DMS153 treated with DMSO at 0.1 percent for 48 hours (cell line): ENCODE results near the gene HIF1A.
A peak's percentile ranks its signal among the peaks of the same experiment; 100 is the strongest.
"Not testable (repeated sequence)": the region's sequence is repeated elsewhere in the genome, so short reads cannot be mapped to it uniquely, and the experiment has no call there.

Source experiments
- DNase-seq: peaks from one replicate; lab custom pipeline; 2025; ENCODE audit not compliant: unreplicated experiment; lab: John Stamatoyannopoulos, UW

HIF1A gene

DNA sequence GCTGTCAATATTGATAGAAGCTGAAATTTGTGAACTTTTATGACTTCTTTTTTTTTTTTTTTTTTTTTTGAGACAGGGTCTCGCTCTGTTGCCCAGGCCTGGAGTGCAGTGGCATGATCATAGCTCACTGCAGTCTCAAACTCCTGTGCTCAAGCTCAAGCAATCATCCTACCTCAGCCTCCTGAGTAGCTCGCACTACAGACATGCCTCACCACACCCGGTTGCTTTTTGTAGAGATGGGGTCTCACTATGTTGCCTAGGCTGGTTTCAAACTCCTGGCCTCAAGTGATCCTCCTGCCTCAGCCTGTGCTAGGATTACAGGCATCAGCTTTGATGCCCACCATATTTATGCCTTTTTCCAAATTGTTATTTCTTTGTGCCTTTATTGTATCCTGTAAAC lies 51.0 kb downstream of the HIF1A start:
- DNase-seq = not testable (repeated sequence)

DNA sequence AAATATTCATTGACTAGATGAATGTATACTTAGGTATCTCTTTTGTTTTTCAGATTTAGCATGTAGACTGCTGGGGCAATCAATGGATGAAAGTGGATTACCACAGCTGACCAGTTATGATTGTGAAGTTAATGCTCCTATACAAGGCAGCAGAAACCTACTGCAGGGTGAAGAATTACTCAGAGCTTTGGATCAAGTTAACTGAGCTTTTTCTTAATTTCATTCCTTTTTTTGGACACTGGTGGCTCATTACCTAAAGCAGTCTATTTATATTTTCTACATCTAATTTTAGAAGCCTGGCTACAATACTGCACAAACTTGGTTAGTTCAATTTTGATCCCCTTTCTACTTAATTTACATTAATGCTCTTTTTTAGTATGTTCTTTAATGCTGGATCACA lies 51.6 kb downstream of the HIF1A start:
- no peak for DNase-seq

DNA sequence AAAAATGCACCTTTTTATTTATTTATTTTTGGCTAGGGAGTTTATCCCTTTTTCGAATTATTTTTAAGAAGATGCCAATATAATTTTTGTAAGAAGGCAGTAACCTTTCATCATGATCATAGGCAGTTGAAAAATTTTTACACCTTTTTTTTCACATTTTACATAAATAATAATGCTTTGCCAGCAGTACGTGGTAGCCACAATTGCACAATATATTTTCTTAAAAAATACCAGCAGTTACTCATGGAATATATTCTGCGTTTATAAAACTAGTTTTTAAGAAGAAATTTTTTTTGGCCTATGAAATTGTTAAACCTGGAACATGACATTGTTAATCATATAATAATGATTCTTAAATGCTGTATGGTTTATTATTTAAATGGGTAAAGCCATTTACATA lies 52.0 kb downstream of the HIF1A start:
- DNase-seq = no peak

DNA sequence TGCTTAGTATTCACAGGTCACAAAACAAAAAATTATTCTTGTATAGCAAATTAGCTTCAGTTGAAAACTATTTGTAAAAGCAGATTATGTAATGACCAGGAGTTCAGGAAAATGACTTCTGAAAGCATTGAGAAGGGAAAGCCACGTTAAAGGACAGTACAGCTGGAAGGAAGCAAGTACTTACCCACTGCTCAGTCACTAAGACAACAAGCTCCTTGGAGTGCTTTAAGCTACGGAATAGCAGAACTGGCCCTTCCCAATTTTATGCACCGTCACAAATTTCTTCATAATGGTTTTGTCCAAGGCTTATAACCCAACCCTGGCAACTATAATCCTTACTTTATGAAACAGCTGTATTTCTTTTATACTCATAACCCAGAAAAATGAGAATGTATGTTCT lies 54.0 kb downstream of the HIF1A start:
- no peak for DNase-seq

DNA sequence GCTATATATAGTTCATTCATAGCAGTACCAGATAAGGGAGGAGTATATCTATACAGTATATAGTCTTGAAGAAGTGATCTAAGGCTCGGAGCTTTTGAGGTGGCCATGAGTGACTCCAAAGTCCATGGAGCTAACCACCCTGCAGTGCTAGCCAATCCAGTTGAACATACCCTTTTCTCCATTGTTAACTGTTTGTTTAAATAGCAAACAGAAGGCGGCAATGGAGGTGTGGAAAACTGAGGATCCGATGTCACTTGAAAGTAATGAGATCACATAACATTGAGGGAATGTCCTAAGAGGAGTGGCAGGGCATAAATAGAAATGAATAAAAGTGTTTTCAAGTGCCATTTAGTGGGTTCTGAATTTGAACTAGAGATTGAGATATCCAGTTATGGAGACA lies 54.6 kb downstream of the HIF1A start:
- peak; percentile 88 for DNase-seq

DNA sequence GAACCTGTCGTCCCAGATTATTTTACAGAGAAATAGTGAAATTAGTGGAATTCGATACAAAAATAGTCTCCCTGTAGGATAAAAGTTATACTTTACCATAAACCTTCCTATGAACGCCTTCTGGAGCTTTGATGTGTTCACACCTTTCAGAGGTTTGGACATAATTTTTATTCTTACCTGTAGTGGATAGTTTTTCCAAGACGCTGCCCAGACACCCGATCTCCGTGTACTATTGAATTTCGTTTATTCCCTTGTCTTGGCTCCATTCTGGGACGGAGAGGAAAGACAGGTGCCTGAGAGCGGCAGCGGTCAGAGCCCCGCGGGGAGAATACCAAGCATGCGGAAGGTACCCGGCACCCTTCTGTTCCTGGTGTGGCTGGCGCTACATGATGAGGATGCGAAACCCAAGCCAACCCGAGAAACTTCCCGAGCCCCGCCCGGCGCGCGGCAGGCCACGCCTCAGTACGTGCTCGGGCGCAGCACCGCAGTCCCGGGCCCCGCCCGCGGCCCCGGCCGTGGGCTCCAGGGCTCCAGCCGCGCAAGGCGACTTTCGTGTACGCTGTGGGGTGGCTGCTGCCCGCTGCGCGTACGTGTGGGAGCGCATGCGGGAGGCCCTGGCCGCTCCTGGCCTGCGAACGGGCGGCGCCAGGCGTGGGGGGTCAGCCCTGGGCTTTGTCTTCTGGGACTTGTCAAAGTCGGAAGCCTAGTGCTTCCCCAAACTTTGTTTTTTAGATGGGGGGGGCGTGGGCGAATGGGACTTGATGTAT lies 55.6 kb downstream of the HIF1A start:
- peak; percentile 42 for DNase-seq

DNA sequence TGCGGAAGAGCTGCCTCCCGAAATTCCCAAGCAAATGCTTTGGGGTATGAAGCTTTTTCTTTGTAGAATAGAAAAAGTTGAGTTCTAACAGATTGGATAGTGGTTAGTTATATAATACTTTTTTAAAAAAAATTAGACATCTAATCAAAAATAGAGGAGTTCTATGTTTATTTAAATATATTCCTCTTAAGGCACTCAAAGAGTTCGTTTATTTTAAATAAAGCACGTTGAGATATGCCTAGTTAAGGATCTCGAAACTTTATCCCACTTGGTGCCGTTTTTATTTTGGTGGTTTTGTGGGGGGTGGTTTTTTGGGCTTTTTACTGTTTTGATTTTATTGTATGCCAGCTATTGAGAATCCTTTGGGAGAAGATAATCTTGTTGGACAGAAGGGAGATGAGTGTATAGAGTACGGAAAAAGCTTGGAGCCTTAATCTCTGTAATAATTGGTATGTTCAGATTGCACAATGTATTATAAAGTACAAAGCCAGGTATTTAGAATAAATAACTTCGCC lies 56.2 kb downstream of the HIF1A start:
- no peak for DNase-seq

DNA sequence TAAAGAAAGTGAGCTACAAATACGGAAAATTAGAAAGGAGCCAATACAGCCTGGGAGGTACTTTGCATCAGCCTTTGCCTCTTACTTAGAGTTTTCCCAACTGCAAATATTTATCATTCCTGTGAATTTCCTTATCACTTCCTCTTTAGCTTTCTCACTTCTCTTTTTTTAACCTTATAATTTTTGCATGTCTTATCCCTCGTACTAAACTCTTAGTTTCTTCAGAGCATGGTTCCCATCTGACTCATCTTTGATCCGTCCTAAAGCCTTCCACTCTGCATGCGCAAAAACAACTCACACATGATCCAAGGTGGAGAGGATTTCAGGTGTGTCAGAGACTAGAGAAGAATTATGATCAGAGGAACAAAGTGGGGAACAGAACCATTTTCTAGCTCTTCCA lies 57.3 kb downstream of the HIF1A start:
- DNase-seq = no peak

DNA sequence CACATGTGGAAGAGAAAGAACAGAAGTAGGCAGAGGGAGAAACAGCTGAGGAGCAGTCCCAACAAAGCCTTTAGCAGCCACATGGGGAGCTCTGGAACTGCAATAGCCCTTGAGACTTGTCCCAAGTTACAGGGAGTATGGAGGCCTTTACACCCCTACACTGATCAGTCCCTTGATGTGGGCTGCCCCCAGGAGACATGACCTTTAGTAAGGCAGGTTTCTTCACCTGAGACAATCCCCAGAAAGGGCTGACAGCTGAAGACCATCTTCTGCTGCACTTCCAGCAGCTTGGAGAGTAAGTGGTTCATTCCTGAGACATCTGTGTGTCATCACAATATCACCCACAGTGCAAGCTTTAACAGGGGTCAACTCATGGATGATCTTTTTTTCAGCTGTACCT lies 58.3 kb downstream of the HIF1A start:
- DNase-seq = no peak

DNA sequence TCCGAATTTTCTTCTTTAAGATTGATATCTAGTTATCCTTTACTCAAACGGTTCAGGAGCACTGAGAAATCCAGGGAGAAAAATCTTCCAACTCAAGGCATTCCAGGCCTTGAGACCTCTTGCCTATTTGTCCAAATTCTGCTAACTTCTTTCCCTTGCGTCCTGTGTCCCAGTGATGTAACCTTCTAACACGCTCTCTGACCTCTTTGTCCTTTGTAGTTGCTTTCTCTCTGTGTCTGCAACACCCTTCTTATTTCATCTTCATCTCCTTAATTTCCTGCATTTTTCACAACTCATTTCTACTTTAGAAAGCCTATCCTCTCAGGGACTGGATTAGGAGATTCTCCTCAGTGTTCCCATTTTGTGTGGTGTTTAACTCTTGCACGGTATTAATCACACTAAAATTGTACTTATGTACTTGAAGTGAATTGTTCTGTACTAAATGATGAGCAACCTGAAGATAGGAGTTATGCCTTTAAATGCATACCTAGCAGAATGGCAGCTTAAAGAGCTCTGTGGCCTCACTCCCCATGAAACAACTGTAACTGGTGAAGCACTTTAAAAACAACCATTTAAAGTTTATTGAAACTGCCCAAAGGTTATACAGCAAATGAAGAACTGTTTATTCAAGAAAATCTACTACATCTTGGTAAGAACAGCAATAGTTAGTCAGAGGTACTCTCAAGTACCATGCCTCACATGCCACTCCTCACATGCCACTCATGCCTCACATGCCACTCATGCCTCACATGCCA lies 59.5 kb downstream of the HIF1A start:
- DNase-seq = no peak

DNA sequence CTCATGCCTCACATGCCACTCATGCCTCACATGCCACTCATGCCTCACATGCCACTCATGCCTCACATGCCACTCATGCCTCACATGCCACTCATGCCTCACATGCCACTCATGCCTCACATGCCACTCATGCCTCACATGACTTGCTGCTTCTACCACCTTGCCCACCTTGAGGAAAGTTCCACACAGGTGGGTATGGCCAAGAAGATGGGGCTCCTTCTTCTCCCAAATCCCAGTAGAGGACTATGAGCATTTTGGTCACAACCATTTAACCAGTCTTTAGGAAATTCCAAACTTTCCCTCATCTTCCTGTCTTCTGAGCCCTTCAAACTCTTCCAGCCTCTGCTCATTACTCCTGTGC lies 60.0 kb downstream of the HIF1A start:
- not testable (repeated sequence) for DNase-seq

DNA sequence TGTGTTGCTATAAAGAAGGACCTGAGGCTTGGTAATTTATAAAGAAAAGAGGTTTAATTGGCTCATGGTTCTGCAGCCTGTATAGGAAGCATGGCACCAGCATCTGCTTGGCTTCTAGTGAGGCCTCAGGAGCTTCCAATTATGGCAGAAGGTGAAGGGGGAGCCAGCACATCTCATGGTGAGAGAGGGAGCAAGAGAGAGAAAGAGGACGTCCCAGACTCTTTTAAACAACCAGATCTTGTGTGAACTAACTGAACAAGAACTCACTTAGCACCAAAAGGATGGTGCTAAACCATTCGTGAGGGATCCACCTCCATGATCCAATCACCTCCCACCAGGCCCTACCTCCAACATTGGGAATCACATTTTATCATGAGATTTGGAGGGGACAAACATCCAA lies 60.8 kb downstream of the HIF1A start:
- no peak for DNase-seq

DNA sequence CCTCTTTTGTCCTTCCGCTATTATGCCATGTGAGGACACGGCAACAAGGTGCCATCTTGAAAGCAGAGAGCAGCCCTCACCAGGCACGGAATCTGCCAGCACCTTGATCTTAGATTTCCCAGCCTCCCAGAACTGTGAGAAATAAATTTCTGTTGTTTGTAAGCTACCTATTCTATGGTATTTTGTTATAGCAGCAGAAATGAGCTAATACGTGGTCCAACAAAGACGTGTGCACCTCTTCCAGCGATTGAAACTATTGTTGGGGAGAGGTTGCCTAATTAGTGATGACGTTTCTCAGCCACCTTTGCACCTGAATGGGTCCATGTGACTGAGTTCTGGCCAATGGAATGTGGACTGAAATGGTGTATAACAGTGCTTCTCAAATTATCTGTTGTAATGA lies 64.6 kb downstream of the HIF1A start:
- no peak for DNase-seq

DNA sequence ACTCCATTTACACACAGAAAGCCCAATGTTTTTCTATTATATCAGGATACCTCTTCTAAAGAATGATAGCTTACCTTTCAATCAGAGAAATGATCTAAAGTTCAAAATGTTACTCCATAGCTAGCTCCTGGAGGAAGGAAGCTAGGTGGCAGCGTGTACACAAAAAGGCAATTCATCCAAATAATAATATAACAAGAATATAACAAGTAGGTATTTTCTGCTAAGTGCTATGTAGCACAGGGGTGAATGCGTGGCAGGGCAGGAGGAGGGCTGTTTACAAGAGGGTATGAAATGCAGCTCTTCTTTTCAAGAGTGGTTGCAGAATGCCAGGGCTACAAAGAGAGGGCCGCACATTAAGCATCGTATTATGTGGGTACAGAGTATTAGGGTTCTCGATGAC lies 66.2 kb downstream of the HIF1A start:
- DNase-seq = no peak

DNA sequence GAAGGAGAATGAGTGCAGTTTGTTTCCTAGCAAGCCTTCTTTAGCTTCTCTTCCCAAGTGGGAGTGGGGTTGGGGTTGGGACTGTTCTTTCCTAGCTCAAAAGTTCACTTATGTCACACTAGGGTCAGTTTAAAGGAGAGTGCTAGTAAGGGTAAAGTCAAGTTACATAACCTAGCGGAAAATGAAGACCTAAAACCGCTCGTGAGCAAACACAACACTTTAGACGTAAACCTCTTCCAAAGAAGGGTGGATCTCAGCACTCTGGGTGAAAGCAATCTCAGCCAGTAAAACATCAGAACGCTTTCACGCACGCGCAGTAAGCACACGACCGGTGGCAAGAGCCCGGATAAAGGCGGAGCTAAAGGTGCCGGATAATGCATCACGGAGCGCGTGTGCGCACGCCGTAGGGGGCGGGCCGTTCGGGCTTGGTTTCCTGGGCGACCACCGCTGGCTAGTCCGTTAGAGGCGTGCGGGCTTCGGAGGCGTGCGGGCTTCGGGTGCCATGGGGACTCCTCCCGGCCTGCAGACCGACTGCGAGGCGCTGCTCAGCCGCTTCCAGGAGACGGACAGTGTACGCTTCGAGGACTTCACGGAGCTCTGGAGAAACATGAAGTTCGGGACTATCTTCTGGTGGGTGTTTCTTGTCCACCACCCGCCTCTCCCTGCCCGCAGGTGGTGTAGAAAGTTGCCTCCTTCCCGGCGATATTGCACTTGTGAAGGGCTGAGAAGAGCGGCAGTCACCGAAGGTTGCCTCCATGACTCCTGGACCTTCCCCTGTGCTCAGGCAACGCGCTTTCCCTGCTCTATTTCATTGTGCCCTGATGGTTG lies 66.9 kb downstream of the HIF1A start, which contains the start of gene SNAPC1:
Gene SNAPC1, plus strand, starts transcription at position 462 of the 828 bp plus-strand sequence. Its CDS starts 41 bp downstream, at position 503.
- DNase-seq = peak; percentile 95

DNA sequence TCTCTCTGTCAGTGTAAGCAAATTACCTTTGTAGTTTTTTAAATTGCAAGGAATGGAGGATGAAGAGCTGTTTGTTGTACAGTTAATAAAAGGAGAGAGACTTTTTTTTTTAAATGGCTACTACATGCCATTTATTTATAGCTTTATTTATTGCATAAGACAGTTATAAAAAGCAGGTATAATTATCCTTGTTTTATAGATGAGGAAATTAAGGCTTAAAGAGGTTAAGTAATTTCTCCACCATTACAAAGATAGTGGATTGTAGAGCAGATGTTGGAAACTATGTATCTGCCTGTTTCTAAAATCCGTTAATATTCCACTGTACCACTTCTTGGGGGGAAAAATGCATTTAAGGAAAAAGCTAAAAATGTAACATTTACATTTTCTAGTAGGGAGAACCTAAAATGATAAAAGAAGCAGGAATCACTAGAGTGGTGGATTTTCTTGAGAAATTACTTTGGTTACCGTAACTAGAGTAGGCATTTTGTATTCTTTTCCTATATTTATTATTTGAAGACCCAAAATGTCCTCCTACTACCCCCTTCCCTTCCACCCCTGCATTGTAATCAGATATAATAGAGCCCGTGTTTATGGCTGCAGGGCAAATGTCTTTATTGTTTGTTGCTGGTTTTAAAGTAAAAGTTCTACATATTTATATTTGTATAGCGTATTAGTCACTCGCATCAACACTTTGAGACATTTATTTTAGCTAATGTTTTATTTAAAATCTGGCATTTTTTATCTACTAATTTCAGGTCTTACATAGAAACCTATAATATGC lies 69.2 kb downstream of the HIF1A start:
- no peak for DNase-seq

DNA sequence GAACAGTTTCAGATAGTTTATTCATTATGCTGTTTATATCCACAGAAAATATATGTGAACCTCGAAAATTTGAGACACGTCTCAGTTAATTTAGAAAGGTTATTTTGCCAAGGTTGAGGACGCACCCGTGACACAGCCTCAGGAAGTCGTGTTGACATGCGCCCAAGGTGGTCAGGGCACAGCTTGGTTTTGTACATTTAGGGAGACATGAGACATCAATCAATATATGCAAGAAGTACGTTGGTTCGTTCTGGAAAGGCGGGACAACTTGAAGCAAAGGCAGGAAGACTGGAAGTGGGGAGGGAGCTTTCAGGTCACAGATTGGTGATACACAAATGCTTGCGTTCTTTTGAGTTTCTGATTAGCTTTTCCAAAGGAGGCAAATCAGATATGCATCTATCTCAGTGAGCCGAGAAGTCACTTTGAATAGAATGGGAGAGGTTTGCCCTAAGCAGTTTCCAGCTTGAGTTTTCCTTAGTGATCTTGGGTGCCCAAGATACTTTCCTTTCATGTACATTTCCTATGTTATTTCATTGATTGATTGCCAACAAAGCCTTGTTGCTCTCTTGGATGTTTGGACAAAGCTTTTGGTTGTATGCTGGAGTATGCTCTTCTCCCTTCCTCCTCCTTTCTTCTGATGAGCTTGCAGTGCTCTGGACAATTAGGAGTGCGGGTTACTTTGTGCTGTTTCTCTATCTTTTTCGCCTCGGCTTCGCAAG lies 70.1 kb downstream of the HIF1A start:
- no peak for DNase-seq

DNA sequence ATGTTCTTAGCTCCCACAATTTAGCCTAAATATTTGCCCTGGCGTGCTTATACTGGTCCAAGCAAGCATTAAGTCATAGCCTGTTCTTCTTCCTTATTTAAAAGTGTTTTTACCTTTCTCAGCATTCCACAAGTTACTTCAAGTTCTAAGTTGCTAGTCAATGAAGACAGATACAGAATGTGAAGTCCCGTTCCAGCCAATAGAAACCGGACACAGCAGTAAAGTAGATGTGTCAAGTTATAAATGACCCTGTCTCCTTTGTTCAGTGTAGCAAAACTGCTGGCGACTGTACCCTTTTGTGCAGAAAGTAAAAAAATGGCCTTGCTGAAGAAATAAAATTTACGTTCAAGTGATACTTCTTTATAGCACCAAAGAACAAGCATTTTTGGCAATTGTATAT lies 70.8 kb downstream of the HIF1A start:
- DNase-seq = no peak

DNA sequence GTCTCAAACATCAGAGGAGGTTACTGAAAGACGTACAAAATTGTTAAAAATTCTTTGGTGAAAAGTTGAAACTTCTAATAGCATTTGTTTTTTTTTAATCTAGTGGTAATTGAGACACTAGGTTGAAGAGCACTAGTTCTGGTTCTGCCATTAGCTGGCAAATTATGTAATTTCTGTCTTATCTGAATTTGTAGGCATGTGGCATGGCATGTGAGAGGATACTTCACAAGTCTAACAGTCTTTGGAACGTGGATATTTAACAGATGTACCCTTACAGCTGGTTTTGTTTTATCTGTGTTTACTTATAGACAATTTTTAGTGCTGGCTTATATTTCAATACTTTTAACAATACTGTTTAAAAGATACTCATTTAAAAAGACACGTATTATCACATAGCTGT lies 72.9 kb downstream of the HIF1A start:
- no peak for DNase-seq

DNA sequence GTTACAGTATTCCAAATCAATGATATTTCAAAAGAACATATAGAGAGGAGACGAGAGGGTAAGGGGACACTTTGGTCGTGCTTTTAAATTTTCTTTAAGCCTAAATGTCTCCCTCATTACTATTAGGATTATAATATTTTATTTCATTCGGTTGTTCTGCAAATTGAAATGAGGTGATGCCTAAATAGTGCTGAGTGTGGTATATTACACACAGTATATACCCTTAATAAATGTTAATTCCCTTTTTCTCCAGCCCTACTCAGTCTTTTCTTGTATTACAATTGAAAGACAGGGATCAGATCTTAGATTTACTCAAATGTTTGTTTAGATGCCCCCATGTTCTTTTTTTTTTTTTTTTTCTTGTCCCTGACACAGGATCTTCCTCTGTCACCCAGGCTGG lies 74.6 kb downstream of the HIF1A start:
- DNase-seq = no peak
